T-helper 2 cell treated with Interferon-gamma antibody and Interleukin-4, amounts not matched to agents 100 ng/mL and 5 ng/mL, for 36 hours (primary cell): ENCODE data around the gene ABCB11. TPM values are rescaled to one million over a fixed set of nuclear protein-coding genes. Genes with fewer than 3 reads are reported as not detected.

Experiments
- intact Hi-C: fragments of 100-400 bp; cut with micrococcal nuclease; formaldehyde crosslinking; loops from one replicate; pipeline ENCODE4 v1.15.1; 2023
- total RNA-seq: library from RNA; stranded (reverse); gene quantifications from 2 replicates; pipeline ENCODE4 v1.2.3, GENCODE V29; 2022

Gene ABCB11
- total RNA-seq, 1 donor from 2014 or later: not detected

GRCh38 chr2:169009865-169010579 lies 21.1 kb downstream of the ABCB11 start:
- intact Hi-C loops: no loop called here

- intact Hi-C loops: no loop called here
These were observed 23.2 kb downstream of the ABCB11 start for GRCh38 chr2:169007941-169008340.

GRCh38 chr2:169007356-169007755 lies 23.8 kb downstream of the ABCB11 start:
- intact Hi-C loops: no loop called here

DNA sequence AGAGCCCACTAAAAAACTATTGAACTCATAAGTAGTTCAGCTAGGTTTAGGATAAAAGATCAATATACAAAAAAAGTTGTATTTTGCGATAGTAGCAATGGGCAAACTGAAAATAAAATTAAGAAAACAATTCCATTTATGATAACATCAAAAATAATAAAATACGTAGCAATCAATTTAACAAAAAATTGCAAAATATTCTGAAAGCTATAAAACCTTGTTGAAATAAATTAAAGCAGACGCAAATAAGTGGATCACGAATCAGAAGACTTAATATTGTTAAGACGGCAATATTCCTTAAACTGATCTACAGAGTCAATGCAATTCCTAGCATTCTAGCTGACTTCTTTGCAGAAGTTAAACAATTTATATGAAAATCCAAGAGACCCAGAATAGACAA lies 24.5 kb downstream of the ABCB11 start:
- intact Hi-C loops: no loop called here

GRCh38 chr2:169005994-169006393 lies 25.1 kb downstream of the ABCB11 start:
- intact Hi-C loops: no loop called here

- intact Hi-C loops: no loop called here
These were observed 26.0 kb downstream of the ABCB11 start for GRCh38 chr2:169005080-169005598.

- intact Hi-C loops: no loop called here
These were observed 28.9 kb downstream of the ABCB11 start for GRCh38 chr2:169002161-169002738.

GRCh38 chr2:169001116-169001815 lies 29.9 kb downstream of the ABCB11 start:
- intact Hi-C loops: no loop called here

GRCh38 chr2:168999668-169000213 lies 31.4 kb downstream of the ABCB11 start:
- intact Hi-C loops: no loop called here

DNA sequence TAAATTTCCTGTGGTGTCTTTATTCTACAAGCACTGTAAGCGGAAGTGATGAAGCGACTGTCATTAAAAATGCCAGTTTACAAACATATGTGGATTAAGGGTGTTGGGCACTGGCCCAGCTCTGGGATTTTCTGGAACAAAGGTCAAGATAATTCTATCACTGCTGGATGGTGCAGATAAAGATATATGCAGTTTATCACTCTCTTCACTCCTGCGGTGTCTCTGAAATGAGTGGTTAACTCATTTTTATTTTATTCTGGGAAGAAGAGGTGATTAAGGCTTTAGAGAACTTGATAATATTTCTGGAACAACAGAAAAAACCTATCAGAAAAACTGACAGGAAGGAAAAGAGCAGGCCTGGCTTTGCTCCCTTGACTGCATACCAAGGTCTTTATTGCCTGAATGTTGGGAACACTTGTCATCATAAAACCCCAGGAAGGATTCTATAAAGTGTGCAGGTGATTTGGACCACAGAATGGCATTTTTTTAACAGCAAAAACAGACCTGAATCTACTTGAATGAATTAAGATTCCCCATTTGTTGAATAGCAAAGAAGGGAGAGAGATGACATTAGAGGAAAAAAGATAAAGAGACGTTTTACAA lies 32.4 kb downstream of the ABCB11 start:
- intact Hi-C loops: no loop called here

- intact Hi-C loops: no loop called here
These were observed 33.3 kb downstream of the ABCB11 start for GRCh38 chr2:168997794-168998193.

DNA sequence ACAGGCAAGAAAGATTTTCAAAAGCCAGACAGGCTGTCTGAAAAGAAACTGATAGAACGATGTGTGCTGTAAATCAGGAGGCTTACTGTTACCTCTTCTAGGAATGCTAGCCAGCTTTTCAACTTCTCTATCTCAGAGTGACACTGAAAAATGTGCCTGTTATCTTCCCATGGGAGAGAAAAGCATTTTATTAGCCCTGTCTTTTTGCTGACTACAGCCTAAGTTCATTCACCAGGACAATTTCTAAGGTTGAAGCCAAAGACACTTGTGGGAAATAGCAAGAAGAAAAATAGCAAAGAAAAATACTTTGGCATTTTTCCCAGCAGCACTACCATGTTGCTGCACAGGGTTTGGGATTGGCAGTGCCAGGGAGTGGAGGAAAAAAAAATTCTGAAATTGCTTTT lies 34.0 kb downstream of the ABCB11 start:
- intact Hi-C loops: no loop called here

DNA sequence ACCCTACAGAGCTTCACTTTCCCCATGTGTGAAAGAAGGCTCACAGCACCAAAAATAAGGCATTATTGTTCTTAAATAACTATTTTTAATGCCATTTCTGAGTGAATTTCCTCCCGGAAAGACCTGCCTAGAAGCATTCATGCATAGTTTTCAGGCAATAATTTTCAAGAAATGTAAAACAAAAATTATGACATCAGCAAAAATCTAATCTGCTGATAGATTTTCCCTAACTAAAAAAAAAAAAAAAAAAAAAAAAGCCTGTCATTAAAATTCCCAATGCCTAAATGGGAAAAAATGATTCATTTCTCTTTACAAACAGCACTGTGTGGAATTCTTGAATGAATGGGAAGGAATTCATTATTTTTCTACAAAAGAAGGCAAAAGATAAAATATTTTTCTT lies 35.4 kb downstream of the ABCB11 start:
- intact Hi-C loops: no loop called here

DNA sequence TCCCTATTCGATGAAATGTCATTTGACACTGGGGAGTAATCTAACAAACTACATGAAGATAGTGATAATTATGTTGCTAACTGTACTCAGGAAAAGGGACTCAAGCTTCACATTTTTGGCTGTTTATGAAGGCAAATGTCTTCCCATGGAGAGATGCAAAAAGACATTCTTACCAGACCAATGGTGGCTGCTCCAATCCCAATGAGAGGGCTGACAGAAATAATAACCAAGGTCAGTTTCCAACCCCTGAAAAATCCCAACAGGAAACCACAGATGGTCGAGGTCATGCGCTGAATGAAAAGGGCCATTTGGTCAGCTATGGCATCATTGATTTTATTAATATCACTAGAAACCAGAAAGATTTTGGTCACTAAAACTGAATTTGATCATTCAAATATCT lies 37.6 kb downstream of the ABCB11 start:
- intact Hi-C loops: no loop called here

DNA sequence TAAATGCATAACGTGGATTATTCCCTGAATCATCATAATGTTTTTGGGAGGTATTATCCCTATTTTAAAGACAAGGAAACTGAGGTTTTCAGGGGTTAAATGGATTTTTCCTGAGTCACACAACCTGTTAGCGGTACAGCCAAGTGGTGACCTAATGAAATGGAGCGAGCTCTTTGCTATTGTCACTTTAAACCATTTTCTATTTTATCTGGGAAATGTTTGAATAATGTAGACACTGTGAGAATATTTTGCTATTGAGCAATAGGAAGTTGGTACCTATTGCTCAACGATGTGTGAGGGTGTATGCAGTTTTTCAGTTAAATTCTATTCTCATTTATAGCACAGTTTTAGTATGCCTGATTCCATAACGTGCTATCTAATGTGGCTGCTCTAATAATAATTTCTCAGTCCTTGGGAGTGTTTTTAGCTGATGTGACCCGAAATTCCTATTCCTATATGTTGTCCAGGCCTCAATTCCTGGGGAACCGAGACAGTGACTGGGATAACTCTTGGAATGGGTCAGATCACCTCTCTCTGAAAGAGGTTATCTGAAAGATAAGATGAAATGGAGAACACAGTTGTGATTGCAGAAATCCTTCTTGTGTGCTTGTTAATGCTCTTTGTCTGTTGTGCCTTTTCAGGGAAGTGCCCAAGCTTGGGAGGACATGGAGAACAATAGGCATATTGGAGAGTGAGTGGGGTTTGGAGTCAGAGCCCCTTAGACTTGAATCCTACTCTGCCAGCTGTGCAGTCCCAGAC lies 38.4 kb downstream of the ABCB11 start:
- intact Hi-C loops: no loop called here

DNA sequence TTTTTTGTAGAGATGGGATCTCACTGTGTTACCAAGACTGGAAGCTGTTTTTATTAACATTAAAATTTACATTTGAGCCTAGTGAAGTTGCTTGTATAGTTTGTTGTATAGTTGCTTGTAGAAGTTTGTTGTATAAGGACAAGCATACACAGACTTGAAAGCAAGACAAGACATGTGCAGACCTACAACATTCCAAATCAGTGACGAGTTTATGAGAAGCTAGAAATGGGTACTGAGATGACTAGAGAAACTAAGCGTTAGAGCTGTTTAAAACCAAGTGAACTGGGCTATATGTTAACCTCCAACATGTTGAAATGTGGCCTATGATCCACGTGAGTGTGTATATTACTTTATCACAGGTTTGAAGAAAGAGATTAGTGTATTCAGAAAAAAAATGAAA lies 39.1 kb downstream of the ABCB11 start:
- intact Hi-C loops: no loop called here

DNA sequence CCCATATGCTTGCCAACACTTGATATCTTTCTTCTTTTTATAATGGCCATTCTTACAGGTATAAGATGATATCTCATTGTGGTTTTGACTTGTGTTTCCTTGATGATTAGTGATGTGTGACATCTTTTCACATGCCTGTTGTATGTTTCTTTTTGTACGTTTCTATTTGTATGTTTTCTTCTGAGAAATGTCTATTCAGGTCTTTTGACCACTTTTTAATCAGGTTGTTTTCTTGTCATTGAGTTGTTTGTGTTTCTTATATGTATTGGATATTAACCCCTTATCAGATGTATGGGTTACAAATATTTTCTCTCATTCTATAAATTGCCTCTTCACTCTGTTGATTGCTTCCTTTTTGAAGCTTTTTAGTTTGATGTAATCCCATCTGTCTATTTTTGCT lies 42.4 kb downstream of the ABCB11 start:
- intact Hi-C loops: no loop called here

- intact Hi-C loops: no loop called here
These were observed 44.7 kb downstream of the ABCB11 start for GRCh38 chr2:168986398-168986943.

DNA sequence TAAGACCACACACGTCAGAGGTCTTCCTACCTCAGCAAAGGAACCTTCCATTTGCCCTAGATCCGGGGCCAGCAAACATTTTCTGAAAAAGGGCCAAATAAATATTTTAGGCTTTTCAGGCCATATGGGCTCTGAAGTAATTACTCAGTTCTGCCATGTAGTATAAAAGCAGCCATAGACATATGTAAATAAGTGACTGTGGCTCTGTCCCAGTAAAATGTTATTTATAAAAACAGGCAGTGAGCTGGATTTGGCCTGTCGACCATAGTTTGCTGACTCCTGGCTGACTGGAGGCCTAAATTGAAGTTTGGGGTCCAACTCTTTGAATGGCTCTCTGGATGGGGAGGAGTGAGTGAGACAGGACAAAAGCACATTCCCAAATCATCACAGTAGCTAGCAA lies 49.5 kb downstream of the ABCB11 start:
- intact Hi-C loops: no loop called here

GRCh38 chr2:168978461-168978861 lies 52.7 kb downstream of the ABCB11 start:
- intact Hi-C loops: loop anchor here (5.0 kb wide), 2 partner anchors 129 to 584 kb away; no protein-coding TSS in a partner anchor
